Gastrocnemius medialis (tissue), 4 donors: Measurements from ENCODE around the gene ACBD6.

ENCODE experiments used
- CTCF ChIP-seq, 5 experiments: fragments of 450-650 bp in 3 of 5; fragments of 200-600 bp in 2 of 5; sonication (generic) in 2 of 5; IDR thresholded peaks in 4 of 5; conservative IDR thresholded peaks in 1 of 5; 1 replicate in 4 of 5; 2 replicates in 1 of 5; pipeline ENCODE4 v1.5.1; 2016 to 2019; ENCODE audit warnings: antibody characterized with exemption in 5 of 5, mild to moderate bottlenecking in 3 of 5, moderate library complexity in 3 of 5
- POLR2A ChIP-seq, 2 donors: fragments of 450-650 bp; IDR thresholded peaks; one replicate each; pipeline ENCODE4 v1.6.1; 2017; ENCODE audit warnings: antibody characterized with exemption in 2 of 2, mild to moderate bottlenecking in 2 of 2, moderate library complexity in 2 of 2

- no peak for TF ChIP-seq POLR2A (IDR thresholded peaks at IDR 0.05)
- TF ChIP-seq CTCF (IDR thresholded peaks at IDR 0.05 in 4 of 5, conservative IDR thresholded peaks at IDR 0.05 in 1 of 5), result no peak
These were observed 141.9 kb downstream of the ACBD6 start for GRCh38 chr1:180360333-180361075.
